ENCODE results near the gene ZNF839.
"Not testable (repeated sequence)": the region's sequence is repeated elsewhere in the genome, so short reads cannot be mapped to it uniquely, and the experiment has no call there.

Gene ZNF839

GRCh38 chr14:102314242-102315011 is 5.1 kb upstream of the ZNF839 start:
- peak; percentile 54 for DNase-seq

DNA sequence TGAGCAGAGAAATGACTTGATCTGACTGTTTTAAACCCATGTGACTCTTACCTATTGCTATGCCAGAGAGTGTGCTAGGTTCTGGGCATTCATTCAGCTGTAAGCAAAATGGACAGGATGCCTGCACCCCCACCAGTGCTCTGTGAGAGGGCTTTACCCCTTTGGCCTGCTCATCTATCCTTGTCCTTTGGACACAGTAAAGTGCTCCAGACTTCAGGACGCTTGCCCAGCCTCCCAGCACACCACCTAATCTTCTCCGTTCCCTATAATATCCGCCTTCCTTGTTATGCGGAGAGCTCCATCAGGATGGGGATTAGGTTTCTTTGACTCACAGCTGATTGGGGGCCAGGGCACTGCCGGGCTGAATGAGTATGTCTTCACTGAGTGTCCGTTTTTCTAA is 4.4 kb upstream of the ZNF839 start:
- no peak for DNase-seq

DNA sequence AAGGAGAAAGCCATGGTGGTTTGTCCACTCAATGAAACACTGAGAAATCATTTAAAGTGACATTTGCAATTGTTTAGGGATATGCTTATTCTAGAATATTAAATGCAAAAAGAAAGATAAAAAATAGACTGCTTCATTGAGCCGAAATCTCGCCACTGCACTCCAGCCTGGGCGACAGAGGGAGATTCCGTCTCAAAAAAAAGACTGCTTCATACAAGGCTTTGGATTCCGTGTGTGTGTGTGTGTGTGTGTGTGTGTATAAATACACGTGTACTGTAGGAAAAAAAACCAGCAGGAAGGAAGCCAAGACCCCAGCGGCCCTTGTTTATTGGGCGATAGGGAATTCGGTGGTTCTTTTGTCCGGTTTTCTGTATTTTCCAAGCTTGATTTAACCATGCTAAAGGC is 3.2 kb upstream of the ZNF839 start:
- peak; percentile 26 for DNase-seq

- DNase-seq: peak; percentile 71
Observed at GRCh38 chr14:102316743-102317563, 2.6 kb upstream of the ZNF839 start.

GRCh38 chr14:102317564-102318248 is 1.8 kb upstream of the ZNF839 start:
- DNase-seq: peak; percentile 19

DNA sequence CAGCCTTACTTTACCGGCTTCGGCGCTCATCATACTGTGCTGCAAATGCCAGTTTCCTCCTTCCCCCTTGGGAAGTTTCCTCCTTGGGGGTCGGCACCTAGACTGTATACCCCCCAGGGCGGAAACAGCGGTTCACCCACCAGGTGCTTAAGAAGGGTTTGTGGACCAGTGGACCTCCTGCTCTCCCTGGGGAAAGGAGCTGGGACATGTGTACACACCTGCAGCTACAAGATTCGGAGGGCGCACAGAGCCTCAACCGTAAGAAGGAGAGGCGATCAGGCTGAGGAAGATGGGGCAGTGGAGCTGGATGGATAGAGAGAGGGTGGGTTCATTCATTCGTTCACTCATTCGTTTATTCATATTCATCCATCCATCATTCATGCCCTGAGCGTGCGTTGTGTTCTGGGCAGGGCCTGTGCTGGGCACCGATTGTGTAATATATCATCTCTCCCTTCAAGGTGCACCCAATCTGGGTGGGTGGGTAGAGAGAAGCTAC is 717 bp upstream of the ZNF839 start:
- DNase-seq: no peak

DNA sequence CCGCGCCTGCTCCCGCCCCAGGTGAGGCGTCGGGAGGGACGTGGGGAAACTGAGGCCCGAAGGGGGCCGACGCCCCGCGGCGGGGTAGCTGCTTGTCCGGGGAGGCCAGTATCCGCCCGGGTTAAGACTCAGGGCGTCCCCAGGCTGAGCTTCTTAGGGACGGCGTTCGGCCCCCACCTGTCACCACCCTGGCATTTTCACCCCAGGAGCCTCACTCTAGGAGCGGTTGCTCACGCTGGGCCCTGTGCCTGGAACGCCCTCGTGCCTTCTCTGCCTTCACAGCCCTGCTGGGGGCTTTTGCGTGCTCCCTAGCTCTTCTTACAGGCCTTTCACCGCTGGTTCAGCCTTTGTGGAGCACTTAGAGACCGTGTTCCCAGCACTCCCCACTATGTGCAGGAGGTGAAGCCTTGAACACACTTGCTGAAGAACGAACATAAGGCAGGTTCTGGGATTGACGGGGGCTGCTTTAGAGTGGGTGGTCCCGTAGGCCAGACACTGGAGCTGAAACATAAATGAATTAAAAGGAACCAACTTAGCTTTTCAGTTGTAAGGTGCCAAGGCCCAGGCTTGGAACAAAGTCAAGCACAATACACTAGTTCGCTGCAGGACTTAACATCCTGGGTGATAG is 601 bp downstream of the ZNF839 start:
- DNase-seq: peak; percentile 45

GRCh38 chr14:102320671-102321455 is 1.3 kb downstream of the ZNF839 start:
- no peak for DNase-seq

- DNase-seq: no peak
Observed at GRCh38 chr14:102321456-102322422, 2.2 kb downstream of the ZNF839 start.

GRCh38 chr14:102323102-102323501 is 3.6 kb downstream of the ZNF839 start:
- DNase-seq: peak; percentile 5

DNA sequence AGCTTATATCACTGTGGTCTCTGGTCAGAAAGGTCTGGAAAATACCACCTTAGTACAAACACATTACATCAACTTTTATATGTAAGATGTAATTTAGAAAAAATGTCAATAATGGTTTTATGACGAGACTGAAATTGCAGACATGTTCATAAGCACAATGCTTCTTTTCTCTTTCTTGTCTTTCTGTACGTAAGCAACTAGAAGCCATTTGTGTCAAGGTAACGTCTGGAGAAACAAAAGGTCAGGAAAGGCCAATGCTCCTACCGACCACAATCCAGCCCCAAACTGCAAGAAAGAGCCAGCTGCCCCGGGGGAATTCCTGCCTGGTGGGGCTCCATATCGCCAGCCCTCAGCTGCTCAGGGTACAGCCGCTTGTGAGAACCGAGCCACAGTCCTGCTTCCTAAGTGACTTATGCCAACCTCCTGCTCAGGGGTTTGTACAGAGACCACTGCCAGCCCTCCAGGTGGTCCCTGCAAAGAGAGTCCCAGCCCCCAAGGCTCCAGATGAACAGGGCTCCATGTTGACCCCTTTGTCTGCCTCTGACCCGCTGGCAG is 6.3 kb downstream of the ZNF839 start:
- DNase-seq: no peak

GRCh38 chr14:102326583-102326982 is 7.0 kb downstream of the ZNF839 start:
- no peak for DNase-seq

- DNase-seq: not testable (repeated sequence)
Observed at GRCh38 chr14:102329381-102329780, 9.8 kb downstream of the ZNF839 start.

GRCh38 chr14:102330806-102331205 is 11.3 kb downstream of the ZNF839 start:
- DNase-seq: no peak

DNA sequence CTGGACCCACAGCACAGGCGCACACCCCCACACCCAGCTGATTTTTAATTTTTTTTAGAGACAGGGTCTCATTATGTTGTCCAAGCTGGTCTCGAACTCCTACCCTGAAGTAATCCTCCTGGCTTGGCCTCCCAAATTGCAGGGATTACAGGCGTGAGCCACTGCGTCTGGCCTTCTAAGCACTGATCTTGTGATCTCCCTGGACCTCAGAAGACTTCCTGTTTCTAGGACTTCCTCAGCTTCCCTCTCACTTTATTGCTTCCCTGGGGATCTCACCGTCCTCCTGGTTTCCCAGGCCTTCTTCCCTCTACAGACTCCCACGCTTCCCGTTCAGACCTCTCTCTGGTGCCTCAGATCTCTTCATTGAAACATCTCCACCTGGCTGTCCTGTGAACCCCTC is 13.8 kb downstream of the ZNF839 start:
- DNase-seq: no peak

DNA sequence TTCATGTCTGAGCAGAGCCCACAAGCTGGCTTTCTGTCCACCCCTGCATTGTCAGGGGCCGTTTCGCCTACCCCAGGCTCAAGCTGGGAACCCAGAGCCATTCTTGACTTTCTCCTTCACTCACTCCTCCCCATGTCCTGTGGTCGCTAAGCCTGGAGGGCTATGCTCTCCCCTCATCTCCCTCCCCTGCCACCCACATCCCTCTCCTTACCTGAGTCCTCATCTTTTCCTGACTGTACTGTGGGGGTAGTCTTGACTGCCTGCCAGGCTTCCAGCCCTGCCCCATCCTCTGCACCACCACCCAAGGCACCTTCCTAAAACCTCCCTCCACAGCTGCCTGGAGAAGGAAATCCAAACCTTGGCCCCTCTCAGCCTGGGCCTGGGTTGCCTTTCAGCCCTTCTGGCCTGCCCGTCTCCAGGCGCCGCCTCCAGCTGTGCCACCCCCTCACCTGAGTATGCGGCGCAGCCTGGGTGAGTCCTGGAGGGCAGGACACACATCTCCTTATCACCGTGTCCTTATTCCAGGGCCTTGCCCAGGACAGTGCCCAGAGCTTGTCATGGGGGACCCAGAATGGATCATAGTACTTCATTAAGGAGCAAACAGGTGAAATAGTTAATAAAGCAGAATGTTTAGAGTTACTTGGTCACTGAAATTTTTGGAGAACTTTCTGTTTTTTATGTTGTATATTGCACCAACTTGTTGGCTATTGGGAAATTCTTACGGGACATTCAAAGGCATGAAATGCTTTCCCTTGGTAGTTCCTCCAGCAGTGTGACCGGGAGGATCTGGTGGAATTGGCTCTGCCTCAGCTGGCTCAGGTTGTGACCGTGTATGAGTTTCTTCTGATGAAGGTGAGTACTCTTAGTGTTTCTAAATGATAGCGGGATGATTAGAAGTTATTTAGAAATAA is 14.5 kb downstream of the ZNF839 start:
- no peak for DNase-seq

DNA sequence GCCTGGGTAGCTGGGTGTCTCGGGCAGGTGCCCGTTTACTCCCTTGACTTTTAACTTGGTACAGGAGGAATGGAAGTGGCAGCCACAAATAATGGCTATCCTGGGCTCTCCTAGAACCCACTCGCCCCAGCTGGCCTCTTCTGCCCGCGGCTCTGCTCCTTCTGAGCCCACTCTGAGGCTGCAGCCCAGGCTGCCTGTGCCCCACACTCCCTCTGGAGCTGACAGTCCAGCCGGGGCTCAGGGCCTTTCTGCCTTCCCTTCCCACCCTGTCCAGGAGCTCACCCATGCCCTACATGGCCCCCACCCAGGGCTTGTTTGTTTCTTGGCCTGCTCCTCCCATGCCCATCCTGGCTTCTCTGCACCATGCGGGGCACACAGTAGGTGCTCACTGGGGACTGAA is 15.6 kb downstream of the ZNF839 start:
- no peak for DNase-seq

- no peak for DNase-seq
Observed at GRCh38 chr14:102338724-102339123, 19.2 kb downstream of the ZNF839 start.

- DNase-seq: no peak
Observed at GRCh38 chr14:102341566-102341965, 22.0 kb downstream of the ZNF839 start.

Measured in NCI-H1092 (cell line).